Neural progenitor cell (in vitro differentiated cells): ENCODE data around the gene ADAM11. TPM values are rescaled to one million over a fixed set of nuclear protein-coding genes. Genes with fewer than 3 reads are reported as not detected.

ENCODE experiments used
- DNase-seq: peaks from one replicate; pipeline ENCODE4 v3.0.0-alpha.2; 2016; ENCODE audit warnings: low spot score
- H2AFZ ChIP-seq: fragments of 200-600 bp; sonication (generic); replicated peaks from 2 replicates; pipeline ENCODE4 v1.6.1; 2016; ENCODE audit warnings: antibody characterized with exemption
- H3F3A ChIP-seq: fragments of 200-600 bp; sonication (generic); 2 replicates; pipeline ENCODE4 v1.6.1; 2016; ENCODE audit warnings: antibody characterized with exemption, low read depth
- H3K27ac ChIP-seq: fragments of 200-600 bp; sonication (generic); 2 replicates; pipeline ENCODE4 v1.5.1; 2016; ENCODE audit warnings: mild to moderate bottlenecking
- H3K27me3 ChIP-seq: fragments of 200-600 bp; sonication (generic); 2 replicates; pipeline ENCODE4 v1.6.1; 2016; ENCODE audit warnings: mild to moderate bottlenecking, moderate library complexity
- H3K36me3 ChIP-seq: fragments of 200-600 bp; sonication (generic); 2 replicates; pipeline ENCODE4 v1.5.1; 2016
- H3K4me1 ChIP-seq: fragments of 200-600 bp; sonication (generic); 2 replicates; pipeline ENCODE4 v1.6.1; 2016; ENCODE audit warnings: mixed run types
- H3K4me2 ChIP-seq: fragments of 200-600 bp; sonication (generic); 2 replicates; pipeline ENCODE4 v1.6.1; 2016
- H3K4me3 ChIP-seq: fragments of 200-600 bp; sonication (generic); 2 replicates; pipeline ENCODE4 v1.5.1; 2016
- H3K79me2 ChIP-seq: fragments of 200-600 bp; sonication (generic); 2 replicates; pipeline ENCODE4 v1.6.1; 2016; ENCODE audit warnings: low read depth
- H3K9ac ChIP-seq: fragments of 200-600 bp; sonication (generic); 2 replicates; pipeline ENCODE4 v1.6.1; 2016
- H3K9me3 ChIP-seq: fragments of 200-600 bp; sonication (generic); 2 replicates; pipeline ENCODE4 v1.5.1; 2016; ENCODE audit warnings: low read depth
- H4K20me1 ChIP-seq: fragments of 200-600 bp; sonication (generic); 2 replicates; pipeline ENCODE4 v1.6.1; 2016; ENCODE audit warnings: low read depth
- H3K27ac Mint-ChIP-seq: 3 replicates; pipeline ENCODE4 v1.8.0; 2021; ENCODE audit warnings: mixed read lengths
- H3K27me3 Mint-ChIP-seq: 2 replicates; pipeline ENCODE4 v1.8.0; 2022; ENCODE audit warnings: low read depth, mild to moderate bottlenecking, inconsistent platforms, moderate library complexity, mixed read lengths; ENCODE audit not compliant: insufficient read depth
- H3K36me3 Mint-ChIP-seq: 3 replicates; pipeline ENCODE4 v1.8.0; 2021; ENCODE audit warnings: mixed read lengths
- H3K4me1 Mint-ChIP-seq: 3 replicates; pipeline ENCODE4 v1.8.0; 2021; ENCODE audit warnings: mixed read lengths
- H3K4me3 Mint-ChIP-seq: 3 replicates; pipeline ENCODE4 v1.8.0; 2021; ENCODE audit warnings: mild to moderate bottlenecking, moderate library complexity, mixed read lengths
- H3K9me3 Mint-ChIP-seq: 3 replicates; pipeline ENCODE4 v1.8.0; 2020; ENCODE audit warnings: mixed read lengths
- CTCF ChIP-seq: fragments of 200-600 bp; sonication (generic); IDR thresholded peaks from 2 replicates; pipeline ENCODE4 v1.5.1; 2017; ENCODE audit warnings: antibody characterized with exemption, mild to moderate bottlenecking
- EZH2 ChIP-seq: fragments of 200-600 bp; sonication (generic); IDR thresholded peaks from 2 replicates; pipeline ENCODE4 v1.6.1; 2017; ENCODE audit warnings: antibody characterized with exemption, mild to moderate bottlenecking, moderate library complexity
- EZH2phosphoT487 ChIP-seq: fragments of 200-600 bp; sonication (generic); IDR thresholded peaks from 2 replicates; pipeline ENCODE4 v1.6.1; 2017; ENCODE audit warnings: antibody characterized with exemption
- total RNA-seq: library from RNA; depleted of rRNA; stranded (reverse); fragments of >200 nt; gene quantifications from 2 replicates; pipeline ENCODE4 v1.2.3, GENCODE V29; 2015; ENCODE audit warnings: low replicate concordance

The ADAM11 gene
- total RNA-seq, 1 donor from 2014 or later = 1.4 TPM

GRCh38 chr17:44761932-44762810 is 3.4 kb downstream of the ADAM11 start:
- no peak for DNase-seq
- H3K4me3 ChIP-seq = no peak overlapping the region
- H3K36me3 Mint-ChIP-seq = no peaks in the 10 kb centered on the region
- H3K36me3 ChIP-seq = no peaks in the 10 kb centered on the region
- H3K27me3 ChIP-seq = peaks cover 36% of the 10 kb centered on the region
- H3K27ac Mint-ChIP-seq = no peak overlapping the region
- no peak overlapping the region for H3K9ac ChIP-seq
- H3K27ac ChIP-seq = no peak overlapping the region
- no peaks in the 10 kb centered on the region for H3K9me3 ChIP-seq
- H3K4me1 Mint-ChIP-seq = peaks cover 6% of the 10 kb centered on the region
- peaks cover 13% of the 10 kb centered on the region for H3K27me3 Mint-ChIP-seq
- no peak overlapping the region for H2AFZ ChIP-seq
- H3K4me3 Mint-ChIP-seq = no peak overlapping the region
- no peak for TF ChIP-seq EZH2
- TF ChIP-seq EZH2phosphoT487 = no peak
- TF ChIP-seq CTCF = peak; percentile 5
- no peaks in the 10 kb centered on the region for H3K79me2 ChIP-seq
- H3K4me1 ChIP-seq = peaks cover 22% of the 10 kb centered on the region
- peaks cover 24% of the 10 kb centered on the region for H3F3A ChIP-seq
- H4K20me1 ChIP-seq = no peaks in the 10 kb centered on the region
- no peaks in the 10 kb centered on the region for H3K9me3 Mint-ChIP-seq
- no peak overlapping the region for H3K4me2 ChIP-seq

GRCh38 chr17:44763170-44763569 is 4.4 kb downstream of the ADAM11 start:
- H3F3A ChIP-seq = peaks cover 22% of the 10 kb centered on the region
- no peaks in the 10 kb centered on the region for H3K9me3 ChIP-seq
- H3K4me3 ChIP-seq = no peak overlapping the region
- Mint-ChIP-seq H3K27me3 (peaks cover 13% of the 10 kb centered on the region), H3K36me3 (no peaks in the 10 kb centered on the region), H3K9me3 (no peaks in the 10 kb centered on the region), H3K4me1 (peaks cover 9% of the 10 kb centered on the region), H3K27ac (no peak overlapping the region), H3K4me3 (no peak overlapping the region)
- no peak overlapping the region for H3K4me2 ChIP-seq
- no peaks in the 10 kb centered on the region for H4K20me1 ChIP-seq
- TF ChIP-seq EZH2 = no peak
- no peak for TF ChIP-seq EZH2phosphoT487
- TF ChIP-seq CTCF = no peak
- H3K4me1 ChIP-seq = peaks cover 30% of the 10 kb centered on the region
- no peaks in the 10 kb centered on the region for H3K36me3 ChIP-seq
- no peaks in the 10 kb centered on the region for H3K79me2 ChIP-seq
- peaks cover 26% of the 10 kb centered on the region for H3K27me3 ChIP-seq
- no peak overlapping the region for H3K9ac ChIP-seq
- no peak overlapping the region for H2AFZ ChIP-seq
- no peak for DNase-seq
- H3K27ac ChIP-seq = no peak overlapping the region

GRCh38 chr17:44765965-44766364 is 7.2 kb downstream of the ADAM11 start:
- no peak overlapping the region for H2AFZ ChIP-seq
- H3F3A ChIP-seq = peaks cover 16% of the 10 kb centered on the region
- no peak overlapping the region for H3K27ac ChIP-seq
- DNase-seq = no peak
- peaks cover 11% of the 10 kb centered on the region for H3K27me3 Mint-ChIP-seq
- no peak overlapping the region for H3K4me3 Mint-ChIP-seq
- H3K9me3 ChIP-seq = no peaks in the 10 kb centered on the region
- no peak overlapping the region for H3K4me2 ChIP-seq
- TF ChIP-seq CTCF = no peak
- no peak for TF ChIP-seq EZH2phosphoT487
- TF ChIP-seq EZH2 = no peak
- no peaks in the 10 kb centered on the region for H3K36me3 ChIP-seq
- H3K4me1 Mint-ChIP-seq = peaks cover 13% of the 10 kb centered on the region
- H3K4me3 ChIP-seq = no peak overlapping the region
- H3K27ac Mint-ChIP-seq = no peak overlapping the region
- H3K9ac ChIP-seq = no peak overlapping the region
- no peaks in the 10 kb centered on the region for H3K9me3 Mint-ChIP-seq
- H3K36me3 Mint-ChIP-seq = no peaks in the 10 kb centered on the region
- no peaks in the 10 kb centered on the region for H4K20me1 ChIP-seq
- H3K79me2 ChIP-seq = no peaks in the 10 kb centered on the region
- peaks cover 13% of the 10 kb centered on the region for H3K4me1 ChIP-seq
- H3K27me3 ChIP-seq = no peaks in the 10 kb centered on the region
